Adrenal gland (tissue), 5 donors: Measurements from ENCODE around the gene RBM11.

ENCODE experiments used
- CTCF ChIP-seq, 6 experiments: fragments of 450-650 bp in 4 of 6; fragments of 200-600 bp in 2 of 6; sonication (generic) in 1 of 6; IDR thresholded peaks; 1 replicate in 5 of 6; 2 replicates in 1 of 6; pipeline versions ENCODE4 v1.5.1 to v1.8.0; 2016 to 2021; ENCODE audit warnings: antibody characterized with exemption in 6 of 6, mild to moderate bottlenecking in 2 of 6, moderate library complexity in 1 of 6
- POLR2A ChIP-seq, 2 donors: fragments of 450-650 bp; IDR thresholded peaks; one replicate each; pipeline ENCODE4 v1.6.1; 2017; ENCODE audit warnings: antibody characterized with exemption in 2 of 2, mild to moderate bottlenecking in 2 of 2, moderate library complexity in 1 of 2
- donor health status: DM: no; HTN: no; CAD: no.

GRCh38 chr21:14263879-14264278 is 47.9 kb downstream of the RBM11 start:
- TF ChIP-seq CTCF (IDR thresholded peaks at IDR 0.05) (no peak), POLR2A (IDR thresholded peaks at IDR 0.05) (no peak)
